ENCODE data around the gene AP4S1.

DNA sequence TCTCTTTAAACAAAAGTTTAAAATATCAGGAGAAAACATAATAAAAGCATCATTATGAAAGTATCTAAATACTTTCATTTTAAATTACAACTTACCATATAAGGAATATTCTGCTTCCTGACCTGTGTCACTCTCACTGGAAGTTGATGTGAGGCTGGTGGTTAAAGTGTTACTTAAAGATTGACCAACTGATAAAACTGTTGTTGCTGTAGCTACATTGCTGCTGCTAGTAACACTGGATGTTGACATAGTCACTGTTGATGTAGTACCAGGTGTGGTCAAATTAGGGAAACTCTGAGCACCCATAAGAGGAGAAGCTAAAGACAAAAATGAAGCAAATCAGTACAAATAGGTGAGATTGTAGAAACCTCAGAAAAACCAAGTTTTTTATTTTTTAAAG lies 102.2 kb downstream of the AP4S1 start:
- TF ChIP-seq, protein P1, sequence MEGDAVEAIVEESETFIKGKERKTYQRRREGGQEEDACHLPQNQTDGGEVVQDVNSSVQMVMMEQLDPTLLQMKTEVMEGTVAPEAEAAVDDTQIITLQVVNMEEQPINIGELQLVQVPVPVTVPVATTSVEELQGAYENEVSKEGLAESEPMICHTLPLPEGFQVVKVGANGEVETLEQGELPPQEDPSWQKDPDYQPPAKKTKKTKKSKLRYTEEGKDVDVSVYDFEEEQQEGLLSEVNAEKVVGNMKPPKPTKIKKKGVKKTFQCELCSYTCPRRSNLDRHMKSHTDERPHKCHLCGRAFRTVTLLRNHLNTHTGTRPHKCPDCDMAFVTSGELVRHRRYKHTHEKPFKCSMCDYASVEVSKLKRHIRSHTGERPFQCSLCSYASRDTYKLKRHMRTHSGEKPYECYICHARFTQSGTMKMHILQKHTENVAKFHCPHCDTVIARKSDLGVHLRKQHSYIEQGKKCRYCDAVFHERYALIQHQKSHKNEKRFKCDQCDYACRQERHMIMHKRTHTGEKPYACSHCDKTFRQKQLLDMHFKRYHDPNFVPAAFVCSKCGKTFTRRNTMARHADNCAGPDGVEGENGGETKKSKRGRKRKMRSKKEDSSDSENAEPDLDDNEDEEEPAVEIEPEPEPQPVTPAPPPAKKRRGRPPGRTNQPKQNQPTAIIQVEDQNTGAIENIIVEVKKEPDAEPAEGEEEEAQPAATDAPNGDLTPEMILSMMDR (IDR thresholded peaks at IDR 0.05; ENCODE audit: low read depth, low read length, poor library complexity, severe bottlenecking), result no peak
- no peak for TF ChIP-seq EZH2phosphoT487 (IDR thresholded peaks at IDR 0.05; ENCODE audit: borderline replicate concordance, low read length)
